H54 (cell line): ENCODE data around the gene EPHA7.

Experiments
- DNase-seq: peaks from one replicate; pipeline ENCODE4 v3.0.0; 2011; ENCODE audit warnings: low spot score, mixed read lengths; ENCODE audit not compliant: insufficient read length
- FAIRE-seq: peaks from 3 replicates; lab custom pipeline; 2011; peaks lifted over from hg19 to GRCh38; lab: Jason Lieb, UNC
- POLR2A ChIP-seq: IDR thresholded peaks from 2 replicates; pipeline ENCODE4 v1.6.1; 2011; ENCODE audit warnings: low read depth, mild to moderate bottlenecking, low read length

The EPHA7 gene

GRCh38 chr6:93272896-93273295 lies 146.5 kb downstream of the EPHA7 start:
- no peak for DNase-seq
- TF ChIP-seq POLR2A: no peak
- FAIRE-seq: no peak

GRCh38 chr6:93272211-93272610 lies 147.1 kb downstream of the EPHA7 start:
- FAIRE-seq: no peak
- TF ChIP-seq POLR2A: no peak
- no peak for DNase-seq

- FAIRE-seq: no peak
- no peak for DNase-seq
- TF ChIP-seq POLR2A: no peak
Measured at GRCh38 chr6:93266116-93266817, 153.1 kb downstream of the EPHA7 start.

- FAIRE-seq: no peak
- DNase-seq: no peak
- no peak for TF ChIP-seq POLR2A
Measured at GRCh38 chr6:93260881-93261280, 158.5 kb downstream of the EPHA7 start.

- TF ChIP-seq POLR2A: no peak
- DNase-seq: no peak
- FAIRE-seq: no peak
Measured at GRCh38 chr6:93259332-93259731, 160.0 kb downstream of the EPHA7 start.

- no peak for TF ChIP-seq POLR2A
- FAIRE-seq: no peak
- DNase-seq: no peak
Measured at GRCh38 chr6:93252930-93253329, 166.4 kb downstream of the EPHA7 start.

- DNase-seq (no peak), FAIRE-seq (no peak)
- no peak for TF ChIP-seq POLR2A
Measured at GRCh38 chr6:93248631-93249030, 170.7 kb downstream of the EPHA7 start.

GRCh38 chr6:93243231-93243778 lies 176.1 kb downstream of the EPHA7 start:
- DNase-seq (no peak), FAIRE-seq (no peak)
- no peak for TF ChIP-seq POLR2A

- TF ChIP-seq POLR2A: no peak
- DNase-seq: no peak
- FAIRE-seq: no peak
Measured at GRCh38 chr6:93242049-93242448, 177.3 kb downstream of the EPHA7 start.

GRCh38 chr6:93238632-93239031 lies 180.7 kb downstream of the EPHA7 start:
- DNase-seq (no peak), FAIRE-seq (no peak)
- no peak for TF ChIP-seq POLR2A

GRCh38 chr6:93235775-93236174 lies 183.6 kb downstream of the EPHA7 start:
- no peak for TF ChIP-seq POLR2A
- DNase-seq: no peak
- no peak for FAIRE-seq

- FAIRE-seq: no peak
- TF ChIP-seq POLR2A: no peak
- DNase-seq: no peak
Measured at GRCh38 chr6:93226822-93227221, 192.5 kb downstream of the EPHA7 start.

GRCh38 chr6:93222071-93222851 lies 197.1 kb downstream of the EPHA7 start:
- DNase-seq (no peak), FAIRE-seq (no peak)

GRCh38 chr6:93219447-93219846 lies 199.9 kb downstream of the EPHA7 start:
- no peak for TF ChIP-seq POLR2A
- DNase-seq (no peak), FAIRE-seq (no peak)

More at GRCh38 chr6:93222071-93222851, 197.1 kb downstream of the EPHA7 start:
- no peak for TF ChIP-seq POLR2A

- DNase-seq: no peak
- no peak for TF ChIP-seq POLR2A
- FAIRE-seq: no peak
Measured at GRCh38 chr6:93218096-93218495, 201.3 kb downstream of the EPHA7 start.
